HG03159 (cell line): ENCODE measurements around the gene EPHX1.
"Not testable (repeated sequence)": the region's sequence is repeated elsewhere in the genome, so short reads cannot be mapped to it uniquely, and the experiment has no call there.

Experiments
- ATAC-seq: cut with Tn5 transposase; IDR thresholded peaks from one replicate; pipeline ENCODE4 v1.9.1; 2021; ENCODE audit warnings: mild to moderate bottlenecking, moderate library complexity; ENCODE audit not compliant: unreplicated experiment

EPHX1 gene

GRCh38 chr1:225815526-225816178, 5.7 kb downstream of the EPHX1 start:
- no peak for ATAC-seq

- no peak for ATAC-seq
Observed at GRCh38 chr1:225816643-225817538, 7.0 kb downstream of the EPHX1 start.

GRCh38 chr1:225817611-225818061, 7.7 kb downstream of the EPHX1 start:
- no peak for ATAC-seq

GRCh38 chr1:225818229-225818628, 8.3 kb downstream of the EPHX1 start:
- ATAC-seq, result no peak

GRCh38 chr1:225819346-225820192, 9.6 kb downstream of the EPHX1 start:
- no peak for ATAC-seq

GRCh38 chr1:225820522-225821120, 10.7 kb downstream of the EPHX1 start:
- no peak for ATAC-seq

GRCh38 chr1:225822655-225823403, 12.9 kb downstream of the EPHX1 start:
- ATAC-seq, result no peak

- ATAC-seq, result no peak
Observed at GRCh38 chr1:225823811-225824261, 13.9 kb downstream of the EPHX1 start.

- ATAC-seq, result no peak
Observed at GRCh38 chr1:225824533-225824941, 14.6 kb downstream of the EPHX1 start.

GRCh38 chr1:225825078-225825477, 15.2 kb downstream of the EPHX1 start:
- ATAC-seq, result no peak

GRCh38 chr1:225825607-225826007, 15.7 kb downstream of the EPHX1 start:
- no peak for ATAC-seq

GRCh38 chr1:225827076-225827475, 17.2 kb downstream of the EPHX1 start:
- no peak for ATAC-seq

GRCh38 chr1:225828706-225829345, 18.9 kb downstream of the EPHX1 start:
- ATAC-seq, result no peak

GRCh38 chr1:225830841-225831240, 20.9 kb downstream of the EPHX1 start:
- no peak for ATAC-seq

GRCh38 chr1:225834417-225835329, 24.7 kb downstream of the EPHX1 start:
- no peak for ATAC-seq

GRCh38 chr1:225835856-225836255, 25.9 kb downstream of the EPHX1 start:
- ATAC-seq, result no peak

GRCh38 chr1:225836296-225836695, 26.4 kb downstream of the EPHX1 start:
- not testable (repeated sequence) for ATAC-seq

- no peak for ATAC-seq
Observed at GRCh38 chr1:225838793-225839192, 28.9 kb downstream of the EPHX1 start.
